OCI-LY1 (cell line): ENCODE measurements around the gene SORCS3.

Experiments
- EZH2 ChIP-seq: fragments of 200-600 bp; sonication (generic), shearing (Covaris generic); IDR thresholded peaks from 2 replicates; pipeline ENCODE4 v1.8.0; 2017; ENCODE audit warnings: borderline replicate concordance, mixed run types, mild to moderate bottlenecking, antibody characterized with exemption, low read length, moderate library complexity, mixed read lengths
- TF ChIP-seq, protein P1 (sequence below): fragments of 200-600 bp; sonication (generic), shearing (Covaris generic); IDR thresholded peaks from 2 replicates; pipeline ENCODE4 v1.5.1; 2017; ENCODE audit warnings: mild to moderate bottlenecking, antibody characterized with exemption, low read length, moderate library complexity, mixed read lengths

DNA sequence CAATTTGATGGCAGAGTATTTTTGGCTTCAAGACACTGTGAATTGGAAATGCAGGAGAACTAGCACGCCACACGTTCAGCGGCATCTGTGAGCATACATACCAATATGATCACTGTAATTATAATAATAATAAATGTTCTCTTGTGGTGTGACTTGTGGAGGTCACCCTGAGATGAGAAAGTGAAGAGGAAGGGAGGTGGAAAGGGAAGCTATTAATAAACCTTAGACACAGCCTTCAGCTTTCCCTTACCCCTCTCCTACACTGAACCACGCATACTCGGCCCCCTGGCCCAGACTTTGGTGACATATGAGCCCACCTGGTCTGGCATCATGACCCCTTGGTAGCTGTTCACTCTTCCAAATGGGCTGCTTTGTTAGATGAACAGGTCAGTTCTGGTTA, 139.1 kb downstream of the SORCS3 start:
- TF ChIP-seq, protein P1, sequence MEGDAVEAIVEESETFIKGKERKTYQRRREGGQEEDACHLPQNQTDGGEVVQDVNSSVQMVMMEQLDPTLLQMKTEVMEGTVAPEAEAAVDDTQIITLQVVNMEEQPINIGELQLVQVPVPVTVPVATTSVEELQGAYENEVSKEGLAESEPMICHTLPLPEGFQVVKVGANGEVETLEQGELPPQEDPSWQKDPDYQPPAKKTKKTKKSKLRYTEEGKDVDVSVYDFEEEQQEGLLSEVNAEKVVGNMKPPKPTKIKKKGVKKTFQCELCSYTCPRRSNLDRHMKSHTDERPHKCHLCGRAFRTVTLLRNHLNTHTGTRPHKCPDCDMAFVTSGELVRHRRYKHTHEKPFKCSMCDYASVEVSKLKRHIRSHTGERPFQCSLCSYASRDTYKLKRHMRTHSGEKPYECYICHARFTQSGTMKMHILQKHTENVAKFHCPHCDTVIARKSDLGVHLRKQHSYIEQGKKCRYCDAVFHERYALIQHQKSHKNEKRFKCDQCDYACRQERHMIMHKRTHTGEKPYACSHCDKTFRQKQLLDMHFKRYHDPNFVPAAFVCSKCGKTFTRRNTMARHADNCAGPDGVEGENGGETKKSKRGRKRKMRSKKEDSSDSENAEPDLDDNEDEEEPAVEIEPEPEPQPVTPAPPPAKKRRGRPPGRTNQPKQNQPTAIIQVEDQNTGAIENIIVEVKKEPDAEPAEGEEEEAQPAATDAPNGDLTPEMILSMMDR, result no peak
- TF ChIP-seq EZH2, result no peak
